ENCODE results near the gene NTM.
A peak's percentile ranks its signal among the peaks of the same experiment; 100 is the strongest.

Gene NTM

GRCh38 chr11:131712897-131713296 lies 342.5 kb downstream of the NTM start:
- no peak for DNase-seq (ENCODE audit: low read depth in 4 of 4, low spot score in 1 of 4)

GRCh38 chr11:131713529-131714134 lies 343.2 kb downstream of the NTM start:
- no peak for DNase-seq (ENCODE audit: low read depth in 4 of 4, low spot score in 1 of 4)

GRCh38 chr11:131717616-131718015 lies 347.2 kb downstream of the NTM start:
- DNase-seq (ENCODE audit: low read depth in 4 of 4, low spot score in 1 of 4): no peak

DNA sequence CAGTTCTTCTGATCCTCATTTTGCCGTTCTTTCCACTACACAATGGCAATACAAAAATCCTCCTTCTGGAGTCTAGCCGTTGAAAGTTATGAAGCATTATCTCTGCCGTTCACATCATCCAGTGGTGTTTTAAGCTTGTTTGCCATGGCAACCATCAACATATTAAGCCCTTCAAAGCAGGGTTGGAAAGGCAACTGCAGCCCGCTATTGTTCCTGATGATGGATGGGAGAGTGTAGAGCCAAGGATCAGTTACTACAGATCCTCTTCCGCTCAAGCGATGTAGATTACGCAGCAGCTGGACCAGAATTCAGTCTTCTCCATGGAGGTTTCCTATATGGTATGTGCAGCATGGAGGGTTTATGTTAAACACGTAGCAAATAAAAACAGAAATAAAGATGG lies 352.7 kb downstream of the NTM start:
- no peak for DNase-seq (ENCODE audit: low read depth in 4 of 4, low spot score in 1 of 4)

- no peak for DNase-seq (ENCODE audit: low read depth in 4 of 4, low spot score in 1 of 4)
Measured at GRCh38 chr11:131724436-131724975, 354.1 kb downstream of the NTM start.

GRCh38 chr11:131734871-131735270 lies 364.5 kb downstream of the NTM start:
- no peak for DNase-seq (ENCODE audit: low read depth in 4 of 4, low spot score in 1 of 4)

GRCh38 chr11:131737357-131737756 lies 366.9 kb downstream of the NTM start:
- DNase-seq (ENCODE audit: low read depth in 4 of 4, low spot score in 1 of 4): no peak

DNA sequence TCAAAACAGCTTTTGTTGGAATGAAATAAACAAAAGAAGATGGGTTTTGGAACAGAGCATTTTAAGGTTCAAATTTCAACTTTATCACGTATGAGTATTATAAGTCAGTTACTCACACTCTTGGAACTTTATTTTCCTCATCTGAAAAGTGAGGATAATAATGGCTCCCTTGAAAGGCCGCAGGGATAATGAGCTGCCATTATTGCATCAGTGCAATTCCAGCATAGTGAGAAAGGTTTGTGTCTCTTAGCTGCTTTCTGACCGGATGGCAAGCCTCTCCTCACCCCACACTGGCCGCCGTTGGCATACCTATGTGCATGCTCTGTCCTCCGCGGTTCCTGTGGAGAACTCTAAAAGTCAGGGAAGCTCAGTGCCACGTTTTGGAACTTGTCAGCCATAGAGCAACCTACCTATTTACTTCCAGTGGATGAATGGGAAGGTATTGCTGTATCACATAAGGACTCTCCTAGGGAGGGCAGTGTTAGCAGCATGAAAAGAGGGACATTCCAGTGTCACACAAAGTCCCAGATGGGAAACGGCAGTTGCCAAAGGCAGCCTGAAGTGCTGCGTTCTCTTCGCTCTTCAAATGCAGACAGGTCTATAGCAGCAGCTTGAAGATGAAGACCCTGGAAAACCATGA lies 368.9 kb downstream of the NTM start:
- no peak for DNase-seq (ENCODE audit: low read depth in 4 of 4, low spot score in 1 of 4)

- no peak for DNase-seq (ENCODE audit: low read depth in 4 of 4, low spot score in 1 of 4)
Measured at GRCh38 chr11:131744847-131745246, 374.4 kb downstream of the NTM start.

GRCh38 chr11:131745405-131745804 lies 375.0 kb downstream of the NTM start:
- DNase-seq (ENCODE audit: low read depth in 4 of 4, low spot score in 1 of 4): no peak

DNA sequence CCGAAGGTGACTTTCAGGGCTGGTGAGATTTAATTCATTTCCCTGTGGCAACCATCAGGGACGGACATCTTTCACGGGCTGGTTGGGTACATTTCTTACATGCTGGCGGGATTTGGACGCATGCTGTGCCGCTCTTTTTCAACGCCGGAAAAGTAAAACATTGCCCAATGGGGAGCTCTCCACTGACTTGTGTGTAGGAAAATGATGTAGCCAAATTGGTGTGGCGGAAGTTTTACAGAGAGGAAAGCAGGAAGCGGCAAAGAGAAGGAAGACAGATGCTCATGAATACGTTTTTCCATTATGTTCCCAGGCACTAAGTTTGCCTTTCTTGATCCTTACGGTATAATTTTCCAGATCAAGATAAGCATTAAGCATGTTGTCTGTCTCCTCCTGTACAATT lies 375.8 kb downstream of the NTM start:
- no peak for DNase-seq (ENCODE audit: low read depth in 4 of 4, low spot score in 1 of 4)

DNA sequence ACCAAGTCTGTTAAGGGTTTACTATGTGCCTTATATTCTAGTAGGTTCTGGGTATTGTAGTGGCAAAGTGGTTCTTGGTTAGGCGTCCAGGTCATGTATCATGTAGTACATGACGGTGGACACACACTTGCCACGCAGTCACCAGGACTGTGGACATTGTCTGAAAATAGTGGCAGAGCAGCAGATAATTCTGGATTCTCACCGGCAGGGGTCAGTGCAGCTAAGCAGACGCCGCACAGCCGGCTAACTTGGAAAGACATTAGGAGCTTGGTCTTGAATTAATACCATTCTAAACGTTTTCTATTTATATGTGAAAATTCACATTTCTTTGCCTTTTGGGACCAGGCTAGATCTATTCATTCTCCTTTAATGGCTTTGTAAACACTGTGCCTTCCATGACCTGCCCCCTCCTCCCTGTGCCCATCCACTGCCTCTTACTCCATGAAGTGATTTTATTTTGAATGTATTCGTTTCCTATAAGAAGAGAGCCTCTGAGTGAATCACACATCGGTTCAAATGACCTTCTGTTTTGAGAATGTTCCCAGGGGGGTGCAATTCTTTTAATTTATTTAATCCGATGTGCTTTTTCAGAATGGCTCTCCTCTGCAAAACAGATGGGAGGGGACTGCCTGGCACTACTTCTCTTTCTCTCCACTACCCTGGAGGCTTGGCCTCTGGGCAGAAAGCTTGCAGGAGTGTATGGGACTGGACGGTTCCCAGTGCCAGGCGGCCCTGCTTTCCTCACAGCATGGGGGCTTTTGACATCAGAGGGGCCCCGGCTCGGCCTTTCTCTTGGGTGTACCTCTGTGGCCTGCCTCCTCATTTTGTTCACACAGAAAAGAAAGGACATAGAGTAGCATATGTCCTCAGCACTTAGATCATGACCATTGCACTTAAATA lies 378.0 kb downstream of the NTM start:
- peak in 1 of 4 experiments; percentile 20 for DNase-seq (ENCODE audit: low read depth in 4 of 4, low spot score in 1 of 4)

DNA sequence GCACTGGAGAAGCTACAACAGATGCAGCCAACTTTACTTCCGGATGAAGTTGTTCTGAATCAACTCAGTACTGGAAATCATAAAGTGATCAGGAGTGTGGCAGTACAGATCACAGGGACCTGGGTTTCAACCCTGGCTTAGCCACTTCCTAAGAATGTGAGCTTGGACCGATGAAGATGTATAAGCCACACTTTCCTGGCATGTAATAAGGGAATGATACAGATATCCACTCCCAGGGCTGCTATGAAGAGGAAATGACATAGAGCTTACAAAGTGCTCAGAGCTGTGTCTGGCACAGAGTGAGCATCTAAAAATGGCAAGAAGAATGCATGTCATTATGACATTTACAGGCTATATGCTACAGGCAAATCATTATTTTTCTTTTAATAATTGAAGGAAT lies 378.7 kb downstream of the NTM start:
- DNase-seq (ENCODE audit: low read depth in 4 of 4, low spot score in 1 of 4): no peak

- DNase-seq (ENCODE audit: low read depth in 4 of 4, low spot score in 1 of 4): no peak
Measured at GRCh38 chr11:131750152-131750551, 379.7 kb downstream of the NTM start.

DNA sequence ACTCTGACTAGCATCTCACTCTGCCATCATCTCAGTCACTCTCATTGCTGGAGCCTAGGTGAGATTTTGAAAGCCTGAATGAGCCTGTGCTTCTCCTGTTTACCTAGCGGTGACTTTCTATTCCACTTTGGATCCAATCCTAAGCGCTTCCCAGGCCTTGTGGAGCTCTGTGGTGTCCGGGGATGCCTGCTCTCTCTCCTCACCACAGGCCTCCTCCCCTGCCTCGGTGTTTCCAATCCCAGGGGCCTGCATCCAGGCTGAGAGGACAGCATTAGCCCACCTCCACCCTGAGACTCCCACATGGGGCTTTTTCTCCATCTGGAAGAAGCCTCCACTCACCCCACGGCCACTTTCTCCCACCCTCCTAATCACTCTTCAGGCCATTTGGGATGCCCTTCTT lies 380.3 kb downstream of the NTM start:
- DNase-seq (ENCODE audit: low read depth in 4 of 4, low spot score in 1 of 4): no peak

- DNase-seq (ENCODE audit: low read depth in 4 of 4, low spot score in 1 of 4): no peak
Measured at GRCh38 chr11:131754671-131755070, 384.3 kb downstream of the NTM start.

DNA sequence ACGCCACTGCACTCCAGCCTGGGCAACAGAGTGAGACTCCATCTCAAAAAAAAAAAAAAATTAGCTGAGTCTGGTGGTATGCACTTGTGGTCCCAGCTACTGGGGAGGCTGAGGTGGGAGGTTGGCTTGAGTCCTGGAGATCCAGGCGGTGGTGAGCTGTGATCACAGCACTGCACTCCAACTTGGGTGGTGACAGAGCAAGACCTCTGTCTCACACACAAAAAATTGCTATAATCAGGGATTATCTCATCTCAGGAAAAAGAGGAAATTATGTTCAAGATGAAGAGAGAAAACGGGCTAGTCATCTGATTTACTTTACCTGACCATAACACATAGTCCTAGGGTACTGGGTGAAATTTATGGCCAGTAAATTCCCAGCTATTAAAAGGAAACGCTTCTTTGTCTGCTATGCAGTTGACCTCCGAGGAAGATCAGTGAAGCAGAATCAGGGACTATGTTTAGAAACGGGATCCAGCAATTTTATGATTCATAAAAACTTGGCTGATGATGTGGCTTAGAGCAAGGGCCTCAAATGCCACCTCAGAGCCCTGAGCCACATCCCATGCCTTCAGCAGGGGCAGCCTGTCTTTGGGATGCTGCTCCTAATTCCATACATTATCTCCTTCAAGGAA lies 386.2 kb downstream of the NTM start:
- DNase-seq (ENCODE audit: low read depth in 4 of 4, low spot score in 1 of 4): no peak

- DNase-seq (ENCODE audit: low read depth in 4 of 4, low spot score in 1 of 4): no peak
Measured at GRCh38 chr11:131758726-131759125, 388.3 kb downstream of the NTM start.

- no peak for DNase-seq (ENCODE audit: low read depth in 4 of 4, low spot score in 1 of 4)
Measured at GRCh38 chr11:131759140-131759539, 388.7 kb downstream of the NTM start.

GRCh38 chr11:131760091-131761061 lies 390.0 kb downstream of the NTM start:
- DNase-seq (ENCODE audit: low read depth in 4 of 4, low spot score in 1 of 4): no peak
